Astrocyte (in vitro differentiated cells and primary cell): ENCODE data around the gene KRT23.

Experiments
- EZH2 ChIP-seq: IDR thresholded peaks from 2 replicates; pipeline ENCODE4 v1.6.1; 2012; ENCODE audit warnings: mild to moderate bottlenecking, low read length, inconsistent platforms; ENCODE audit not compliant: insufficient read depth
- TF ChIP-seq, protein P1 (sequence below): IDR thresholded peaks from 2 replicates; pipeline ENCODE4 v1.5.1; 2011; ENCODE audit warnings: low read depth, mild to moderate bottlenecking, inconsistent platforms, low read length, moderate library complexity; ENCODE audit not compliant: insufficient read depth

DNA sequence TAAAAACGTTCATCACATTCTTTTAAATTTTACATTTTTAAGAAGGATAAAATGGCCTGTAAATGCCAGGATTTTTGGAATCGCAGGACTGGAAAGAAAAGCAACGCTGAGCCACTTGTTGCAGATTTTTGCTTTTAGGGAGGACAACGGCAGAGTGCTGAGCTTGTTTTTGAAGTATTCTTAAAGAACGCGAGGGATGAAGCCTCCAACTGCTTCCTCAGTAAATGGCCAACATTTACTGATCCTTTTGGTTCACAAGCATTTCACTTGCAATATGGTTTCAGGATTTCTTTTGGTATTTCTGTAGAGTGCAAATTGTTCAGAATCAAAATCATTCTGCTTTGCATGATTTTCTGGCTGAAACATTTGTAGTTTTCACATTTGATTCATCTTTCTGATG lies 2.8 kb upstream of the KRT23 start:
- TF ChIP-seq, protein P1, sequence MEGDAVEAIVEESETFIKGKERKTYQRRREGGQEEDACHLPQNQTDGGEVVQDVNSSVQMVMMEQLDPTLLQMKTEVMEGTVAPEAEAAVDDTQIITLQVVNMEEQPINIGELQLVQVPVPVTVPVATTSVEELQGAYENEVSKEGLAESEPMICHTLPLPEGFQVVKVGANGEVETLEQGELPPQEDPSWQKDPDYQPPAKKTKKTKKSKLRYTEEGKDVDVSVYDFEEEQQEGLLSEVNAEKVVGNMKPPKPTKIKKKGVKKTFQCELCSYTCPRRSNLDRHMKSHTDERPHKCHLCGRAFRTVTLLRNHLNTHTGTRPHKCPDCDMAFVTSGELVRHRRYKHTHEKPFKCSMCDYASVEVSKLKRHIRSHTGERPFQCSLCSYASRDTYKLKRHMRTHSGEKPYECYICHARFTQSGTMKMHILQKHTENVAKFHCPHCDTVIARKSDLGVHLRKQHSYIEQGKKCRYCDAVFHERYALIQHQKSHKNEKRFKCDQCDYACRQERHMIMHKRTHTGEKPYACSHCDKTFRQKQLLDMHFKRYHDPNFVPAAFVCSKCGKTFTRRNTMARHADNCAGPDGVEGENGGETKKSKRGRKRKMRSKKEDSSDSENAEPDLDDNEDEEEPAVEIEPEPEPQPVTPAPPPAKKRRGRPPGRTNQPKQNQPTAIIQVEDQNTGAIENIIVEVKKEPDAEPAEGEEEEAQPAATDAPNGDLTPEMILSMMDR: no peak
- TF ChIP-seq EZH2: no peak
